Endometrial microvascular endothelial cells (primary cell): ENCODE measurements around the gene NOTCH2. TPM values are rescaled to one million over a fixed set of nuclear protein-coding genes. Genes with fewer than 3 reads are reported as not detected.

Experiments
- in situ Hi-C: cut with HindIII; loops from 2 replicates; pipeline ENCODE4 v1.10.0; 2017; ENCODE audit warnings: low sequenced_read_pairs, low pct_unique_long_range_greater_than_20kb; ENCODE audit errors: inconsistent ontology term
- total RNA-seq: library from RNA; depleted of rRNA; stranded (reverse); fragments of >200 nt; gene quantifications from one replicate; pipeline ENCODE4 v1.2.3, GENCODE V29; 2015; ENCODE audit errors: inconsistent ontology term

NOTCH2 gene
- total RNA-seq, 1 donor from 2014 or later = 7.9 TPM

DNA sequence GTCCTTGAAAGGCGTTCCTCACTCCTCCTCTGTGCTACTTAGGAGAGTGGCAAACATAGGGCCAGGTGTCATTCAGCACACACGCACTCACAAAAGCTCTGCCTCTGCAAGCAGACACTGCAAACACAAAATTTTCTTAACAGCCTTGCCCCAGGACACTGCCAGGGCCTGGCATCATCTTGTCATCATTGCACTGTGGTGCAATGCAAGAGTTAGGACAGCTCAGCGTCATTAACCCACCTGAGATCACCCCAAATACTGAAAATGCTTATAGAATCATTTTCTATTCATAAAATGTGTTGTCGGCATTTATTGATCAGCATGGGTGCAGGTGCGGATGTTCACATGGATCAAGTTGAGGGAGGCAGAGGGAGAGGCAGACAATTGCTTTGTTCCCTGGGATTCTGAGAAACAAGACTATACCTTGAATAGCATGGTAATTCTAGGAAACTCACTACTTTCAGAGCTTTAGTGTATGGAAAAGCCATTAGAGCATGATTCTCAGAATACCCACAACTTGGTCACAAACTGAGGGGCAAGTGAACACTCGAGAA lies 176.1 kb downstream of the NOTCH2 start:
- in situ Hi-C loops = no loop called here

- in situ Hi-C loops = no loop called here
Measured at GRCh38 chr1:119891386-119891785, 178.1 kb downstream of the NOTCH2 start.

DNA sequence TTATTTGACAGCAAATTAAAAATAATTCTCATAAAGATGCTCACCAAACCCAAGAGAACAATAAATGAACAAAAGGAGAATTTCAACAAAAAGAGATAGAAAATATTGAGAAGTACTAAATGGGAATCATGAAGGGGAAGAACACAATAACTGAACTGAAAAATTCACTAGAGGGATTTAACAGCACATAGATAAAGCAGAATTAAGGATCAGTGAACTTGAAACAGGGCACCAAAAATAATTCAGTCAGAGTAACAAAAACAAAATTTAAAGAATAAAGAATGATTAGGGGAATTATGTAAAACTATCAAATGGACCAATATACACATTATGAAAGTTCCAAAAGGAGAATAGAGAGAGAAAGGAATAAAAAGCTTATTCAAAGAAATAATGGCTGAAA lies 181.0 kb downstream of the NOTCH2 start:
- in situ Hi-C loops = no loop called here

DNA sequence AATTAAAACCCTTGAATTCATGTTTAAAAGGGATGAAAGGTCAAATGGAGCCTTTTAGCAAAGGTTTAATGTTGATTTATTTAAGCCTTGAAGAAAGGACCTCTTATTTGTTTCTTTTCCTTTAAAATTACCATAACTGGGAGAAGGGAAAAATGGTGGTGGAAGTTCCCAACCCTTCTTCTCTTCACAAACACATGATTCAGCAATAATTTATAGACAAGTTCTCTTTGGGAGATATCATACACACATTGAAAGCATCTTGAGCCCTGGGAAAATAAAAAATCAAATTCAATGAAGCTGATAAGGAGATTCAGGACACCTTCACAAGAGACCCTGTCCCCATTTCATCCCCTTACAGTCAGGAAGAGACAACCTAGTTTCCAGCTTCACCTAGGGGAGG lies 182.0 kb downstream of the NOTCH2 start:
- in situ Hi-C loops = no loop called here

- in situ Hi-C loops = no loop called here
Measured at GRCh38 chr1:119885903-119886783, 183.3 kb downstream of the NOTCH2 start.

GRCh38 chr1:119884711-119885110 lies 184.8 kb downstream of the NOTCH2 start:
- in situ Hi-C loops = no loop called here

- in situ Hi-C loops = no loop called here
Measured at GRCh38 chr1:119883826-119884225, 185.6 kb downstream of the NOTCH2 start.

DNA sequence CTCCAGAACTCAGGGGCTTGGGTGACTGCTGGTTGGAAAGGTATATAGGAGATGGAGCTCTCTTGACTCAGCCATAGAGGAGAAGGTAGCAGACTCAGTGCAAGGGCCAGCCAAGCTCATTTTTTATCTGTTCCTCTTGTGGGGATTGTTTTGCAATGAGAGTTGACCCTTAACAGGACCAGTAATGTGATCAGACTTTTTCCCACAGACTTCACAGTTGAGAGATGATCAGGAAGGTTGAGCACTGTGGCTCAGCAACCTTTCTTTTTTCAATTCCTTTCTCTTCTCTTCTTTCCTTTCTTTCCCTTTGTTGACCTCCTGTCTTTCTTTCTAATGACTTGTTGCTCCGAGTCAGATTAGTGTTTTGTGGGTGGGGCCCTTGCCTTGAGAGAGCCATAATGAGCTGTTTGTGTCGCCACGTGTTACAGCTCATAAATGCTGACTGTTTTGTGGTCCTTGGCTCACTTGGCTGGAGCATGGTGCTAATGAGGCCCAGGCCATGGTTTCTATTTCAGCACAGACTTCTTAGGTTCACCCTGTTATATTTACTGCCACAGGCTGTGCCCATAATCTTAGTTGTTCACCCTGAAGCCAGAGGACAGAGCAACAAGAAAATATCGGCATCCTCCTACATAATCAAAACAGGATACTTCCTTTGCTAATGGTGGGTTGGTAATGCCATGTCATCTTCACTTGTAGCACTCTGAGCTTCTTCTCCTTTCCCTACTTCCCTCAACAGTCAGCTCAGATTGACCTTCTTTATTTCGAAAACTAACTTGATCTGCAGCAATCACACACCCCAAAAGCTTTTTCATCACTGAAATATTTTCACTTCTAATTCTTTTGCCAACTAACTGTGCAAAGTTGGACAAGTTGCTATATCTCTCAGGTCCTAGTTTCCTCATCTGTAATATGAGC lies 187.1 kb downstream of the NOTCH2 start:
- in situ Hi-C loops = no loop called here

DNA sequence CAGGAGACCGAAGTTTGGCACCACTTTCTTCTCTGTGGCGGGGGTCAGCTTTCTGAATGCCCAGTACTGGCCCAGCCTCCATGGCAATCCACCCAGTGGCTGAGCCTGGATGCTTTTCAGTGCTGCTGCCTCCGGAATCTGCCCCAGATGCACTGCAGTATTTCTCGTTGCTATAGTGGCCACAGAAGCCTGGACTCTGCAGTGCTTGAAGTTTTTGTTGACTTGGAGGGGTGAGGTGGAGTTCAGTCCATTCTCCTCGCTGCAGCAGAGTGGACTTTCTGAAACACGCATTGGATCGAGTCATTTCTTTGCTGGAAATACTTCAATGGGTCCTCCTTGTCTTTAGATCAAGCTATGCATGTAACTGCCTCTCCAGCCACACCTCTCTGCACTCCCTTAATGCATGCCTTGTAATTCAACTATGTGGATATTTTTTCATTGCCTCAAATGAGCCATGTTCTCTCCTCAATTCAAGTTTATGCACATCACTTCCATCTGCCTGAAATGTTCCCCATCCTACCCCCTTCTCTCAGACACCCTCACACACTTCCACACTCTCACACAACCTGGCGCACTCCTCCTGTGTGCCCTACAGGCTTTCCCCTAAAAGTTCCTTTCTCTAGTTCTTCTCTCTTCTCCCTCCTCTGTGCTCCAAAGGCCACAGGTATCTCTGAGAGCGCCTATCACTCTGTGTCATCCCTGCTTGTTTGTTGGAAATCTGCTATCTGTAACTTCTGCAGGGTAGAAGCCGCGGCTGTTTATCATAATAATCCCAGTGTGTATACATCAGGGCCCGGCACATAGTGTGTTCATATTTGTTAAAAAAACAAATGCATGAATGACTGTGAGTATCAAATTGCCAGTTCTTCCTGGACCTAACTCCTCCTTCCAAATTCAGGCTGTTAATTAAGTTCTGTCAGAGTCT lies 189.7 kb downstream of the NOTCH2 start:
- in situ Hi-C loops = no loop called here

- in situ Hi-C loops = no loop called here
Measured at GRCh38 chr1:119878171-119878570, 191.3 kb downstream of the NOTCH2 start.

- in situ Hi-C loops = no loop called here
Measured at GRCh38 chr1:119874186-119874585, 195.3 kb downstream of the NOTCH2 start.

GRCh38 chr1:119873135-119874015 lies 196.1 kb downstream of the NOTCH2 start:
- in situ Hi-C loops = no loop called here

GRCh38 chr1:119871881-119872280 lies 197.6 kb downstream of the NOTCH2 start:
- in situ Hi-C loops = no loop called here

DNA sequence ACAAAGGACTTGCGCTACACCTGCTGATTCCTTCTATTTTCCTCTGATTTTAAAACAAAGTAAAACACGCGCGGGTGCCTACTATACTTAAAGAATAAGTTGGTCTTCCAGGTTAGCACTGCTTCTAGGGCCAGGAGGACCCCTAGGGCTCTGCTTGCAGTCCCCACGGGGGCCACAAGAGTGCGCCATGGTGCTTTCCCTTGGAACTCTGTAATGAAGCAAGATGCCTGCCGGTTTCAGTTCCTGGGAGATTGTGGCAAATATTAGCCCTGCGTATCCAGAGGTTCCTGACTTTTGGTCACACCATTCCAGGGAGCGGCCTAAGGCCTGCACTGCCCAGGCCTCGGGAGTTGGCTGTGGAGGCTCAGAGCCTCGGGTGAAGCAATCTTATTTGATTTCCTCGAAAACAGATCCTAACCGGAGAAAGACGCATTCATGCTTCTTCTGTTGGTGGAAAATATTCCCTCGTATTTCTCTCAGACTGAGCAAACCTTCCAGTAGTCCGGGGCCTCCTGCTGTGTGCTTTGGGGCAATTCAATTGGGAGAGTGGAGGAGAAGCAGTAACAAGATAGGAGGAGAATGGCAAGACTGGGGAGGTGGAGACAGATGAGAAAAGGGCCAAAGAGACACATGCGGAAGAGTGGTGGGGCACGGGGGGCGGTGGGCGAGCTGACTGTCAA lies 198.4 kb downstream of the NOTCH2 start:
- in situ Hi-C loops = no loop called here

DNA sequence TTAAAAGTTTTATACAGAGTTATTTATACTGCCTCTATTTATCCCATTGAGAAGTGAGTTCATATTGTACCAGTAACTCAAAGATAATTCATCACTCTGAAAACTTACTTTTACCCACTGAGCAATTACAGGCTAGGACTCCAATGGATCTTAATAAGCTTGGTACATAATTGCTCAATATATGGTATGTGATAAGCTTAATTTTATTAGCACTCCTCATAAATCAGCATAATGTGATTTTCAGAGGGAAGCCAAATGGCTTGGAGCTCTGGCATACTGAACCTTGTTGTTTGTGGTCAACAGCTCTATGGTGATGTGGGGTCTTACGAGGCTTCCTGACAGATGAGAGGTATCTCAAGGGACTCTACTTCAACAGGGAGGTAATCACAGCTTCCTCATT lies 199.5 kb downstream of the NOTCH2 start:
- in situ Hi-C loops = no loop called here

DNA sequence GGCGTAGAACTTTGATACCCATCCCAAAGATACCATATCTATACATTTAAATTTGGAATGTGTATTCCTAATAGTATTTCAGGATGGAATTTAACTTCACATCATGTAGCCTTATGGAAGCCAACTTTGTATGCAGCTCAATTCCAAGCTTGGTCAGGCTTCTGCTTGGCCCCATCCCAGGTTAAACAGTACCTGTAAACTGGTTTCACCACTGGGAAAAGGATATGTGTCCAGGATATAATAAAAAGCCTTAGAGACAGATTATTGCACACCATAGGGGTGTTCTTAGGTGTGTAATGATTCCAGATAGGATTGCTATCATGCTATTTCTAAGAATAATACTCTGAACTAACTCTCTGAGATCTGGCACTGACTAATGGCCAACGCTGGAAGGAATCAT lies 201.3 kb downstream of the NOTCH2 start:
- in situ Hi-C loops = no loop called here

- in situ Hi-C loops = no loop called here
Measured at GRCh38 chr1:119866451-119866850, 203.0 kb downstream of the NOTCH2 start.
